Loucy (cell line): ENCODE results near the gene ADGRL3.
"Not testable (repeated sequence)": the region's sequence is repeated elsewhere in the genome, so short reads cannot be mapped to it uniquely, and the experiment has no call there.

Experiments used
- CTCF ChIP-seq: fragments of 200-600 bp; sonication (generic); conservative IDR thresholded peaks from 2 replicates; pipeline ENCODE4 v1.5.1; 2014; ENCODE audit warnings: mild to moderate bottlenecking, antibody characterized with exemption, low read length
- EZH2phosphoT487 ChIP-seq: fragments of 200-600 bp; IDR thresholded peaks from 2 replicates; pipeline ENCODE4 v1.6.1; 2018; ENCODE audit warnings: antibody characterized with exemption, mild to moderate bottlenecking, moderate library complexity, borderline replicate concordance

- TF ChIP-seq CTCF, EZH2phosphoT487: not testable (repeated sequence)
These were observed 786.8 kb downstream of the ADGRL3 start for GRCh38 chr4:61986929-61987328.
